ENCODE results near the gene RHBDL3.

DNA sequence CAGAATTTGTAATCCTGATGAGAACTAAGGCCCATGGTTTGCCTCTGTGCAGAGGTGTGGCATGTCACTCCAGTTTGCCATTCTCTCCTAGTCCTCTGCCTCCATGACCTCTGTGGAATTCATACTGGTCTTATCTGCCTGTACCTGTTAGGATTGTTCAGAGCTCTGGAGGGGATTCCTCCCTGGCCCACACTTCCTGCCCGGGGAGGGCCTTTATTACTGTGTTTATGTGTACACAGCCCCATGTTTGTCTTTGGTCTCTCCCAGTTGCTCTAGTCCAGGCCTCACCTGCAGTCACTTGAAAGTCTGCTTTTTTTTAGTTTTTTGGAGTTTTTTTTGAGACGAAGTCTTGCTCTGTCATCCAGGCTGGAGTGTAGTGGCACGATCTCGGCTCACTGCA is 36.4 kb downstream of the RHBDL3 start:
- TF ChIP-seq POLR2AphosphoS5 (IDR thresholded peaks at IDR 0.05; ENCODE audit: low read depth, low read length) (no peak), POLR2A (IDR thresholded peaks at IDR 0.05; ENCODE audit: low read depth, low read length) (no peak), TAF1 (IDR thresholded peaks at IDR 0.05; ENCODE audit: low read depth, low read length) (no peak)
